VCaP (cell line): ENCODE data around the gene KCNJ1.

Source experiments
- H3K27ac ChIP-seq: fragments of 450-650 bp; 2 replicates; pipeline ENCODE4 v1.5.1; 2017
- TF ChIP-seq, protein P1 (sequence below): fragments of 450-650 bp; conservative IDR thresholded peaks from 2 replicates; pipeline ENCODE4 v1.5.1; 2017; ENCODE audit warnings: mild to moderate bottlenecking, moderate library complexity

The KCNJ1 gene

DNA sequence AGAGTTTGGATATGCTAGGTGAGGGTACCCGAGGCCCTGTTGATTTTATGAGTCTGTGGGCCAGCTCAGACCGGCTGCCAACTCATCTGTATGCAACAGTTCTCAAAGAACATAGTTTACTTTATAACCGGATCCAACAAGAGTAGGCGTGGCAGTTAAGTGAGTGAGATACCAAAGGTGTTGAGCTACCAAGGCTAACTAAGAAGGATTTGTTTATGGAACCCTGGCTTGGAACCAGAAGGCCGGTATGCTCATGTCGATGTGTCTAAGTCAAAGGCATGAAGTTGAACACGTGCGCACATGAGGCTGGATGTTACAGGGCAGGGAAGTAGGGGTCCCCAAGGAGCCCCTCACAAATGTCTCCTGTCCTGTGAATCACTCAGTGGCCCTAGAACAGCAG lies at the start of gene KCNJ1:
Gene KCNJ1 (minus strand): TSS at position 20 of the 400 bp plus-strand sequence. CDS start 27,053 bp downstream, outside the sequence.
- no peak within 1 kb of the TSS for H3K27ac ChIP-seq
- TF ChIP-seq, protein P1, sequence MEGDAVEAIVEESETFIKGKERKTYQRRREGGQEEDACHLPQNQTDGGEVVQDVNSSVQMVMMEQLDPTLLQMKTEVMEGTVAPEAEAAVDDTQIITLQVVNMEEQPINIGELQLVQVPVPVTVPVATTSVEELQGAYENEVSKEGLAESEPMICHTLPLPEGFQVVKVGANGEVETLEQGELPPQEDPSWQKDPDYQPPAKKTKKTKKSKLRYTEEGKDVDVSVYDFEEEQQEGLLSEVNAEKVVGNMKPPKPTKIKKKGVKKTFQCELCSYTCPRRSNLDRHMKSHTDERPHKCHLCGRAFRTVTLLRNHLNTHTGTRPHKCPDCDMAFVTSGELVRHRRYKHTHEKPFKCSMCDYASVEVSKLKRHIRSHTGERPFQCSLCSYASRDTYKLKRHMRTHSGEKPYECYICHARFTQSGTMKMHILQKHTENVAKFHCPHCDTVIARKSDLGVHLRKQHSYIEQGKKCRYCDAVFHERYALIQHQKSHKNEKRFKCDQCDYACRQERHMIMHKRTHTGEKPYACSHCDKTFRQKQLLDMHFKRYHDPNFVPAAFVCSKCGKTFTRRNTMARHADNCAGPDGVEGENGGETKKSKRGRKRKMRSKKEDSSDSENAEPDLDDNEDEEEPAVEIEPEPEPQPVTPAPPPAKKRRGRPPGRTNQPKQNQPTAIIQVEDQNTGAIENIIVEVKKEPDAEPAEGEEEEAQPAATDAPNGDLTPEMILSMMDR: no peak

DNA sequence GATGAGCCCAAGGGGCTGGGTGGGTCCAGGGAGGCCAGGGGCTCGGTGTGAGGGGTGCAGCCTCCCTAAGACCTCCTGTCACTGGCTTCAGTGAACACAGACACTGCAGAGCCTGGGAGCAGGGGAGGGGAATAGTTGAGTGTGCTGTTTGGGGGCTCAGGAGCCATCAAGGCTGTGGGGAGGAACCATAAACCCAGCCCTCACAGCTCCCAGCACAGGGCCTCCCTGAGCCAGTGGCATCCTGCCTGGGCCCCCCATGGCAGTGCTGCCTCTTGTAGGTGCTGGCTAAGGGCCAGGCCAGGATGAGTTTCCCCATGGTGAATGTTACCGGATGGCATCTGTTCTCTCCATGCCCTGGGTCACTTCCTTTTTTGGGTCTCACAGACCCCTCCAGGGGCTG lies 49.6 kb upstream of the KCNJ1 start:
- H3K27ac ChIP-seq: no peak overlapping the region
- TF ChIP-seq, protein P1: no peak

DNA sequence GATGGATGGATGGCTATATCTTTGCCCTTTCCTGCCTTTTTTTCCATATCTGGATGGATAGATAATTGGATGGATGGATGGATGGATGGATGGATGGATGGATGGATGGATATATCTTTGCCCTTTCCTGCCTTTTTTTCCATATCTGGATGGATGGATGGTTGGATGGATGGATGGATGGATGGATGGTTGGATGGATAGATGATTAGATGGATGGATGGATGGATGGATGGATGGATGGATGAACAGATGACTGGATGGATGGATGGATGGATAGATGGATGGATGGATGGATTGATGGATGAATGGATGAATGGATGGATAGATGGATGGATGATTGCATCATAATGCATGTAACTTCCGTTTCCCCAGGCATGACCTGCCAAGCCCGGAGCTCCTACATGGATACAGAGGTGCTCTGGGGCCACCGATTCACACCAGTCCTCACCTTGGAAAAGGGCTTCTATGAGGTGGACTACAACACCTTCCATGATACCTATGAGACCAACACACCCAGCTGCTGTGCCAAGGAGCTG lies 49.0 kb upstream of the KCNJ1 start:
- no peak overlapping the region for H3K27ac ChIP-seq
- TF ChIP-seq, protein P1: no peak

DNA sequence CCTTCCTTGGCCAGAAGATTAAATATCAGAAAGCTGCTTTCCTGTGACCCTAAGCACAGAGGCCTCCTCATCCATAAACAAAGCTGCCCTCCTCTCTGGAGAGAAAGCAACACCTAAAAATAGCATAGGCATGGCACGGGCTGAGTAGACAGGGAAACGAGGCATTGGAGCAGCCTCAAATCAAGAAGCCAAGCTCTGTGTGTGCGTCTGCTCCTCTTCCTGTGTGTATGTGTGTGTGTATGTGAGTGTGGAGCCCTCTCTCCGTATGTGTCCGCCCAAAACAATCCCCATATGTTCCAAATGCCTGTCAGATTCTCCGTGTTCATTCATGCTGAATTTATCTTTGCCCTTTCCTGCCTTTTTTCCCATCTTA lies 48.0 kb upstream of the KCNJ1 start:
- H3K27ac ChIP-seq: no peak overlapping the region
- TF ChIP-seq, protein P1: no peak

DNA sequence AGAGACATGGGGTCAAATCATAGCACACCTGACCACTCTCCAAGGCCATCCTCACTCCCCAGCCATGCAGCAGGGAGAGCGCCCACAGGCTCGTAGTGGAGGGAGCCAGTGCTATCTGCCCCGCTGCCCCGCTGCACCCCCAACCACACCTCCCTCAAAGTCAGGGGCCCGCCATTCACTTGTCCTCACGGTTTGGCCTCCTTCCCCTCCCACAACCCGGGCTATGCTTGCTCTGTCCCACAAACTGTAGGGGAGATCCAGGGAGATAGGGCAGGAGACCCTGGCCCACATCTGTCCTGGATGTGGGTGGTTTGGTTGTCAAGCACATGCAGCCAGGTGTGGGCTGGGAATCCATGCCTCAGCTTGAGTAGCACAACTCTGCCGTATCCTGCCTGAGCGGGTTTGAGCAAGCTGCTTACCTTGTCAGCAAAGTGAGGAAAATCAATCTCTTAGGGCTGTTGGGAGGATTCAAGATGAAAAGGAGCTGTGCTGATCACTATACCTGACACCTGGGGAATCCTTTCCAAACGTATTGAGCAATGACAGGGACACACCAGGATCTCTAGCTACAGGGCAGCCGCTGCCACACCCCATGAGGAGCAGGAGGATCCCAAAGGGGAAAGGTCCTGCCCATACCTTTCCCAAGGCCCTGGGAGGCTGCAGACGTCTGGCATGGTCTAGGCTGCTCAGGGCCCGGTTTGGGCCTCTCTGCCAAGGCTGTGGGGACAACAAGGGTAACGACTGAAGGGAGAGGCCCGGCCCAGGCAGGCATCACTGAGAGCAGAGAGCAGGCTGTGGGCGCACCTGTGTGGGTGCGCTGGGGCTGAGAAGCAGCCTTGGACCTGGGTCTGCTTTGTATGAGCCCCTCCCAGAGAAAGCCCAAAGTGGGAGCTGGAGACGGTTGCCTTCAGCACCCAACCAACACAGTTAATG lies 47.4 kb upstream of the KCNJ1 start:
- H3K27ac ChIP-seq: no peak overlapping the region
- TF ChIP-seq, protein P1: no peak

DNA sequence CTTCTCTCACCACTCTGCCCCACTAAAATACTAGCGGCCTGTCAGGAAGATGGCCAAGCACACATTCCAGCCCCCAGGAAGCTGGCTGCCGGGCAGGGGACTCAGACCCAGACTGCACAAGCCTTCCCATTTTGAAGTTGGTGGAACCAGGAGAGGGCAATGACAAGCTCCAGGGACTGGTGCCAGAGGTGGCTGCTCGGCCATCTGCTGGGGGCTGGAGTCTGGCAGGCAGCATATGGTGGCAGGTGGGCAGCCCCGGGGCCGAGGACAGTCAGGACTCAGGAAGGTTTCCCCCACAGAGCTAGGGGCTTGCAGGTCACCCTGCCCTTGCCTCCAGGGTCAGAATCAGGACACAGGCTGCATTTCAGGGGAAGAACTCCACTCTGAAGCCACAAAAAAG lies 46.7 kb upstream of the KCNJ1 start:
- H3K27ac ChIP-seq: no peak overlapping the region
- TF ChIP-seq, protein P1: no peak

DNA sequence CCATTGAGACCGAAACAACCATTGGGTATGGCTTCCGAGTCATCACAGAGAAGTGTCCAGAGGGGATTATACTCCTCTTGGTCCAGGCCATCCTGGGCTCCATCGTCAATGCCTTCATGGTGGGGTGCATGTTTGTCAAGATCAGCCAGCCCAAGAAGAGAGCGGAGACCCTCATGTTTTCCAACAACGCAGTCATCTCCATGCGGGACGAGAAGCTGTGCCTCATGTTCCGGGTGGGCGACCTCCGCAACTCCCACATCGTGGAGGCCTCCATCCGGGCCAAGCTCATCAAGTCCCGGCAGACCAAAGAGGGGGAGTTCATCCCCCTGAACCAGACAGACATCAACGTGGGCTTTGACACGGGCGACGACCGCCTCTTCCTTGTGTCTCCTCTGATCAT lies 44.6 kb upstream of the KCNJ1 start:
- TF ChIP-seq, protein P1: no peak
- no peak overlapping the region for H3K27ac ChIP-seq
